Hepatocyte (in vitro differentiated cells): ENCODE data around the gene NDUFS5. TPM values are rescaled to one million over a fixed set of nuclear protein-coding genes. Genes with fewer than 3 reads are reported as not detected.

Experiments used
- DNase-seq: peaks from one replicate; pipeline ENCODE4 v3.0.0-alpha.2; 2016; ENCODE audit warnings: low spot score
- H2AFZ ChIP-seq: fragments of 200-600 bp; sonication (generic); 2 replicates; pipeline ENCODE4 v1.6.0; 2016; ENCODE audit warnings: antibody characterized with exemption, mild to moderate bottlenecking
- H3K27ac ChIP-seq: fragments of 200-600 bp; sonication (generic); 2 replicates; pipeline ENCODE4 v1.5.1; 2016; ENCODE audit warnings: mild to moderate bottlenecking
- H3K27me3 ChIP-seq: fragments of 200-600 bp; sonication (generic); 2 replicates; pipeline ENCODE4 v1.6.1; 2016
- H3K36me3 ChIP-seq: fragments of 200-600 bp; sonication (generic); replicated peaks from 2 replicates; pipeline ENCODE4 v1.5.1; 2016; ENCODE audit warnings: low read depth; ENCODE audit not compliant: insufficient read depth
- H3K4me1 ChIP-seq: fragments of 200-600 bp; sonication (generic); 2 replicates; pipeline ENCODE4 v1.5.1; 2016; ENCODE audit warnings: mild to moderate bottlenecking, moderate library complexity; ENCODE audit not compliant: insufficient read depth
- H3K4me2 ChIP-seq: fragments of 200-600 bp; sonication (generic); 2 replicates; pipeline ENCODE4 v1.6.0; 2016
- H3K4me3 ChIP-seq: fragments of 200-600 bp; sonication (generic); 2 replicates; pipeline ENCODE4 v1.5.1; 2016; ENCODE audit warnings: mild to moderate bottlenecking
- H3K79me2 ChIP-seq: fragments of 200-600 bp; sonication (generic); 2 replicates; pipeline ENCODE4 v1.6.0; 2017; ENCODE audit warnings: mild to moderate bottlenecking
- H3K9me2 ChIP-seq: fragments of 200-600 bp; sonication (generic); replicated peaks from 2 replicates; pipeline ENCODE4 v1.6.0; 2017; ENCODE audit warnings: mild to moderate bottlenecking; ENCODE audit not compliant: insufficient read depth
- H3K9me3 ChIP-seq: fragments of 200-600 bp; sonication (generic); 2 replicates; pipeline ENCODE4 v1.5.1; 2016; ENCODE audit warnings: low read depth, mild to moderate bottlenecking
- H4K20me1 ChIP-seq: fragments of 200-600 bp; sonication (generic); 2 replicates; pipeline ENCODE4 v1.6.0; 2016; ENCODE audit warnings: mild to moderate bottlenecking; ENCODE audit not compliant: insufficient read depth, poor library complexity, severe bottlenecking
- EZH2 ChIP-seq: fragments of 200-600 bp; sonication (generic); IDR thresholded peaks from 2 replicates; pipeline ENCODE4 v1.6.1; 2016; ENCODE audit warnings: antibody characterized with exemption, mild to moderate bottlenecking, borderline replicate concordance
- EZH2phosphoT487 ChIP-seq: fragments of 200-600 bp; sonication (generic); IDR thresholded peaks from one replicate; pipeline ENCODE4 v1.6.1; 2018; ENCODE audit warnings: antibody characterized with exemption, mild to moderate bottlenecking, low read depth, moderate library complexity; ENCODE audit not compliant: unreplicated experiment, severe bottlenecking
- WGBS: methylation state at CpG from one replicate; pipeline ENCODE4 v1.1.6; 2016; ENCODE audit warnings: low lambda C conversion rate; ENCODE audit errors: missing lambda C conversion rate; 5-methylcytosine and 5-hydroxymethylcytosine counted together
- polyA plus RNA-seq: library from polyadenylated mRNA; unstranded; fragments of >200 nt; fragmentation: Nextera tagmentation; extraction: Ambion mirVana; gene quantifications from 2 replicates; pipeline ENCODE4 v1.2.1, GENCODE V29; 2016
- total RNA-seq: library from RNA; depleted of rRNA; stranded (reverse); fragments of >200 nt; gene quantifications from 2 replicates; pipeline ENCODE4 v1.2.3, GENCODE V29; 2014
- TF ChIP-seq, protein P1 (sequence below): fragments of 200-600 bp; sonication (generic); IDR thresholded peaks from 2 replicates; pipeline ENCODE4 v1.5.1; 2016; ENCODE audit warnings: antibody characterized with exemption, mild to moderate bottlenecking; ENCODE audit not compliant: poor library complexity

The NDUFS5 gene
- total and polyA plus RNA-seq, 2 experiments from 2014 or later = 449 to 547 TPM

GRCh38 chr1:39046613-39047210, 20.6 kb downstream of the NDUFS5 start:
- H3K4me2 ChIP-seq = no peak overlapping the region
- H3K79me2 ChIP-seq = no peaks in the 10 kb centered on the region
- H4K20me1 ChIP-seq = no peaks in the 10 kb centered on the region
- no peaks in the 10 kb centered on the region for H3K4me1 ChIP-seq
- no peak for TF ChIP-seq EZH2
- TF ChIP-seq, protein P1, sequence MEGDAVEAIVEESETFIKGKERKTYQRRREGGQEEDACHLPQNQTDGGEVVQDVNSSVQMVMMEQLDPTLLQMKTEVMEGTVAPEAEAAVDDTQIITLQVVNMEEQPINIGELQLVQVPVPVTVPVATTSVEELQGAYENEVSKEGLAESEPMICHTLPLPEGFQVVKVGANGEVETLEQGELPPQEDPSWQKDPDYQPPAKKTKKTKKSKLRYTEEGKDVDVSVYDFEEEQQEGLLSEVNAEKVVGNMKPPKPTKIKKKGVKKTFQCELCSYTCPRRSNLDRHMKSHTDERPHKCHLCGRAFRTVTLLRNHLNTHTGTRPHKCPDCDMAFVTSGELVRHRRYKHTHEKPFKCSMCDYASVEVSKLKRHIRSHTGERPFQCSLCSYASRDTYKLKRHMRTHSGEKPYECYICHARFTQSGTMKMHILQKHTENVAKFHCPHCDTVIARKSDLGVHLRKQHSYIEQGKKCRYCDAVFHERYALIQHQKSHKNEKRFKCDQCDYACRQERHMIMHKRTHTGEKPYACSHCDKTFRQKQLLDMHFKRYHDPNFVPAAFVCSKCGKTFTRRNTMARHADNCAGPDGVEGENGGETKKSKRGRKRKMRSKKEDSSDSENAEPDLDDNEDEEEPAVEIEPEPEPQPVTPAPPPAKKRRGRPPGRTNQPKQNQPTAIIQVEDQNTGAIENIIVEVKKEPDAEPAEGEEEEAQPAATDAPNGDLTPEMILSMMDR = no peak
- TF ChIP-seq EZH2phosphoT487 = no peak
- peak overlapping the region; percentile 84 for H3K27ac ChIP-seq
- no peaks in the 10 kb centered on the region for H3K36me3 ChIP-seq
- WGBS = 74% methylated on average over 6 of the region's 6 CpGs
- H2AFZ ChIP-seq = no peak overlapping the region
- no peaks in the 10 kb centered on the region for H3K9me2 ChIP-seq
- no peak for DNase-seq
- H3K9me3 ChIP-seq = no peaks in the 10 kb centered on the region
- H3K4me3 ChIP-seq = no peak overlapping the region
- H3K27me3 ChIP-seq = no peaks in the 10 kb centered on the region

DNA sequence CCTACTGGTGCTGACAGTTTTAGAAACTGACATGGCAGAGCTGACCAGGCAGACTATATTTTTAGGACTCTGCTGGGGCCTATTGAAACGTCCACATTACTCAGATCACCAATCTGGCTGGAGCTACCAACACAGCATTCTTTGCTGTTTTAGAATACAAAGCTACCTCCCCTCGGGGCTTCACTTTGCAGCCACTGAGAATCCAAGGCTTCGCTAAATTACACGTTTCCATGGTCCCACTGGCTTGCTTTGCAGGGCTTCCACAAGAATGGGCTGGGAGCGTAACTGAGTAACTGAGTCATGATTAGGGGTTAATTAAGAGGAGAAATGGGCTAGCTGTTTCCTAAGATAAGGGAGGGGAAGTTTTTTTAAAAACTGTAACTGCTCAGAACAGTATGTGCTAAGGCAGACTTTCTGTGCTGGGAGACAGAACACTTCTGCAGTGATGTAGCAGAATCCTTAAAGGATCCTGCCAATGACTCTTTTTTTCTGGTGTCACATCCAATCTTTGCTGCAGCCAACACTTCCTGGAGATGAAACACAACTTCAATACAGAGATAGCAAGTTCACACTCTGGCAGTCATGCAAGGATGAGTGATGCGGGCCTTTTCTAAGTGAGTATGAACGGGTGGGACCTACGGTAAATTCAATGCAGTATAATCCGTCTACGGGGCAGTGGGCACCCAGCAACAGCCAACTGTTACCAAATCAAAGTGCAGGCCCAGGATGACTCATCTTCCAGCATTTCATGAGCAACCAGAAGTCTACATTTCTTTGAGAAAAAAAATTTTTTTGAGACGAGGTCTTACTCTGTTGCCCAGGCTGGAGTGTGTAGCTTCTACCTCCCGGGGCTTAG, 21.5 kb downstream of the NDUFS5 start:
- H3K4me3 ChIP-seq = no peak overlapping the region
- 58% methylated on average over 12 of the region's 12 CpGs for WGBS
- H3K36me3 ChIP-seq = no peaks in the 10 kb centered on the region
- no peaks in the 10 kb centered on the region for H3K9me2 ChIP-seq
- no peak overlapping the region for H2AFZ ChIP-seq
- H3K79me2 ChIP-seq = no peaks in the 10 kb centered on the region
- H3K4me2 ChIP-seq = no peak overlapping the region
- peak overlapping the region; percentile 84 for H3K27ac ChIP-seq
- H3K4me1 ChIP-seq = no peaks in the 10 kb centered on the region
- TF ChIP-seq, protein P1 = no peak
- no peak for TF ChIP-seq EZH2phosphoT487
- no peak for TF ChIP-seq EZH2
- no peaks in the 10 kb centered on the region for H3K9me3 ChIP-seq
- peak; percentile 72 for DNase-seq
- no peaks in the 10 kb centered on the region for H3K27me3 ChIP-seq
- no peaks in the 10 kb centered on the region for H4K20me1 ChIP-seq

- WGBS = 82% methylated on average over 7 of the region's 7 CpGs
- H3K36me3 ChIP-seq = no peaks in the 10 kb centered on the region
- H3K4me1 ChIP-seq = no peaks in the 10 kb centered on the region
- no peaks in the 10 kb centered on the region for H4K20me1 ChIP-seq
- no peak for TF ChIP-seq EZH2
- no peak for TF ChIP-seq EZH2phosphoT487
- TF ChIP-seq, protein P1 = no peak
- peak overlapping the region; percentile 69 for H3K27ac ChIP-seq
- H3K27me3 ChIP-seq = no peaks in the 10 kb centered on the region
- H3K9me2 ChIP-seq = no peaks in the 10 kb centered on the region
- DNase-seq = no peak
- H3K4me3 ChIP-seq = no peak overlapping the region
- H3K79me2 ChIP-seq = no peaks in the 10 kb centered on the region
- no peaks in the 10 kb centered on the region for H3K9me3 ChIP-seq
- H3K4me2 ChIP-seq = no peak overlapping the region
- no peak overlapping the region for H2AFZ ChIP-seq
These were observed 22.7 kb downstream of the NDUFS5 start for GRCh38 chr1:39048745-39049370.
